GM10847 (cell line): ENCODE measurements around the gene ZSWIM2.

Source experiments
- POLR2A ChIP-seq: IDR thresholded peaks from 2 replicates; pipeline ENCODE4 v1.6.1; 2011; ENCODE audit not compliant: insufficient read length; ENCODE audit errors: extremely low read depth

ZSWIM2 gene

GRCh38 chr2:186848873-186849578, at the start of gene ZSWIM2:
ZSWIM2 (minus strand) TSS chr2:186849170; CDS start chr2:186849130, 40 bp downstream.
- no peak for TF ChIP-seq POLR2A

GRCh38 chr2:186895451-186895850, 46.5 kb upstream of the ZSWIM2 start:
- TF ChIP-seq POLR2A = no peak

GRCh38 chr2:186894478-186894877, 45.5 kb upstream of the ZSWIM2 start:
- TF ChIP-seq POLR2A = no peak

- TF ChIP-seq POLR2A = no peak
Observed at GRCh38 chr2:186892821-186893220, 43.9 kb upstream of the ZSWIM2 start.

- no peak for TF ChIP-seq POLR2A
Observed at GRCh38 chr2:186891185-186891621, 42.2 kb upstream of the ZSWIM2 start.

- TF ChIP-seq POLR2A = no peak
Observed at GRCh38 chr2:186889101-186889879, 40.3 kb upstream of the ZSWIM2 start.

- TF ChIP-seq POLR2A = no peak
Observed at GRCh38 chr2:186887107-186888090, 38.4 kb upstream of the ZSWIM2 start.

- no peak for TF ChIP-seq POLR2A
Observed at GRCh38 chr2:186884587-186884986, 35.6 kb upstream of the ZSWIM2 start.

- TF ChIP-seq POLR2A = no peak
Observed at GRCh38 chr2:186883666-186884065, 34.7 kb upstream of the ZSWIM2 start.

- TF ChIP-seq POLR2A = no peak
Observed at GRCh38 chr2:186882511-186883071, 33.6 kb upstream of the ZSWIM2 start.

- no peak for TF ChIP-seq POLR2A
Observed at GRCh38 chr2:186881660-186882059, 32.7 kb upstream of the ZSWIM2 start.

- TF ChIP-seq POLR2A = no peak
Observed at GRCh38 chr2:186879312-186879711, 30.3 kb upstream of the ZSWIM2 start.

- no peak for TF ChIP-seq POLR2A
Observed at GRCh38 chr2:186874713-186875112, 25.7 kb upstream of the ZSWIM2 start.

- TF ChIP-seq POLR2A = no peak
Observed at GRCh38 chr2:186871881-186872280, 22.9 kb upstream of the ZSWIM2 start.

- no peak for TF ChIP-seq POLR2A
Observed at GRCh38 chr2:186868344-186868743, 19.4 kb upstream of the ZSWIM2 start.
